Measurements from ENCODE around the gene TMEM59L. TPM values are rescaled to one million over a fixed set of nuclear protein-coding genes. Genes with fewer than 3 reads are reported as not detected.

The TMEM59L gene
- total RNA-seq, 1 donor from 2014 or later: not detected

GRCh38 chr19:18657590-18658365, 45.1 kb downstream of the TMEM59L start:
- DNase-seq (ENCODE audit: low read depth in 2 of 2): peak; percentile 65 to 82

DNA sequence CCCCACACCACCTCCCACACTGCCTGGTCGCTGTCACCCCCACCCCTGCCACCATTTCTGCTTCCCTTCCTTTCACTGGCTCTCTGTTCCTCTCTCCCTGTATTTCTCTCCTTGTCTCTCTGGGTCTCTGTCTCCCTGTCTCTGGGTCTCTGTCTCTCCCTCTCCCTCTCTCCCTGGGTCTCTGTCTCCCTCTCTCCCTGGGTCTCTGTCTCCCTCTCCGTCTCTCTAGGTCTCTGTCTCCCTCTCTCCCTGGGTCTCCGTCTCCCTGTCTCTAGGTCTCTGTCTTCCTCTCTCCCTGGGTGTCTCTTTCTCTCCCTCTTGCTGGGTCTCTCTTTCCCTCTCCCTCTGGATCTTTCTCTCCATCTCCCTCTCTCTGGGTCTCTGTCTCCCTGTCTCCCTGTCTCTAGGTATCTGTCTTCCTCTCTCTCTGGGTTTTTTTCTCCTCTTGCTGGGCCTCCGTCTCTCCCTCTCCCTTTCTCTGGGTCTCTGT, 45.7 kb downstream of the TMEM59L start:
- no peak for DNase-seq (ENCODE audit: low read depth in 2 of 2)

- DNase-seq (ENCODE audit: low read depth in 2 of 2): no peak
These were observed 46.8 kb downstream of the TMEM59L start for GRCh38 chr19:18659281-18660050.

DNA sequence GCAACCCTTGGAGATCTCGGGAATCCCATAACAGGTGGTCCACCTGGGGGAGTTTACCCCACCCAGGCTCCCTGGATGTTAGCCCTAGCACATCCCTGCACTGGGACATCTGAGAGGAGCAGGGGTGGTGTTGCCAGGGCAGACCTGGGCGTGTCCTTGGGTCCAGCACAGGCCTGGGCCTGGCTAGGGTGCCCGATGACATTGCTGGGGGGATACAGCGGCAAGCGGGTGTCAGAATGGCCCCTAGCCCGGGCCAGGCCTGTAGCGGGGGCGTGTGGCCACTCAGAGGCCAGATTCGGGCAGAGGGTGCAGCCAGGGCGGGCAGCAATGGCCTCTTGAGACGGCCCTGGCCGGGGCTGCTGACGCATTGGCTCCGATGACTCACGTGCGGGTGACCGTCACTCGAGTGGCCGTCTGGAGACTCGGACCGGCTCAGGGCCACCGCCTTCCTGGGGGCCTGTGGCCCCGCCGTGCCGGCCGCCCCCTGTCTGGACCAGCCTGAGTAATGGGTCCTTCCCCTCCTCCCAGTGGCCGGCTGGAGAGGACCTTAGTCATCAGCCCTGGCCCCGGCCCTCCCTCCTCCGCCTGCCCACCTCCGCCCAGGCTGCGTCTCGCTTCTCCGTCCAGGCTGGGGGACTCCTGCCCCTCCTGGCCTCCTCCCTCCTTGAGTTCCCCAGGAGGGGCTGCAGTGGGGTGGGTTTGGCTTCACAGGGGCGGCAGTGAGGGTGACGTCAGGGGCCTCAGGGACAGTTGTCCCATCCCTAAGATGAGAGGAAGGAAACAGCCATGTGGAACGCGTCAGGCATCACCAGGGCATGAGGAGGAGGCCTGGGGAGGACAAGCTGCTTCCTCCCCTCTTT, 47.6 kb downstream of the TMEM59L start:
- peak; percentile 28 to 76 for DNase-seq (ENCODE audit: low read depth in 2 of 2)

GRCh38 chr19:18660939-18661670, 48.4 kb downstream of the TMEM59L start:
- peak in 1 of 2 donors; percentile 57 for DNase-seq (ENCODE audit: low read depth in 2 of 2)

- DNase-seq (ENCODE audit: low read depth in 2 of 2): no peak
These were observed 50.5 kb downstream of the TMEM59L start for GRCh38 chr19:18662972-18663732.

GRCh38 chr19:18663940-18664530, 51.4 kb downstream of the TMEM59L start:
- DNase-seq (ENCODE audit: low read depth in 2 of 2): no peak

GRCh38 chr19:18665771-18666202, 53.1 kb downstream of the TMEM59L start:
- no peak for DNase-seq (ENCODE audit: low read depth in 2 of 2)

DNA sequence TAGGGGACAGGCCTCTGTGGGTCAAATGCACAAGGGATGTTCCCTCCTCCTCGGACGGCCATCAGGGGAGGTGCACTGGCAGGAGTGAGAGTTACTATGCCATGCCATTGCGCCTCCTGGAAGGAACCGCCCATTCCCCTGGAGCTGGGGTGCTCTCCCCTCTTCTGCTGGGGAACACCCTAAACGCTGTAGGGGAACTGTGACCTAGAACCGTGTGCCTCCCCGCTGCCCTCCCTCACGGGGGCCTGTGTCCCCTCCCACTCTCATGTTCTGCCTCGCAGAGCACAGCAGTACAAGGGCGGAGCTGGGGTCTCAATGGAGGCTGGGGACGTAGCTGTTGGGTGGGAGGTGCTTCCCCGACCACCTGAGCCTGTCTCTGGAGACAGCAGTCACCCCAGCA, 53.6 kb downstream of the TMEM59L start:
- no peak for DNase-seq (ENCODE audit: low read depth in 2 of 2)

- no peak for DNase-seq (ENCODE audit: low read depth in 2 of 2)
These were observed 54.1 kb downstream of the TMEM59L start for GRCh38 chr19:18666784-18667183.

DNA sequence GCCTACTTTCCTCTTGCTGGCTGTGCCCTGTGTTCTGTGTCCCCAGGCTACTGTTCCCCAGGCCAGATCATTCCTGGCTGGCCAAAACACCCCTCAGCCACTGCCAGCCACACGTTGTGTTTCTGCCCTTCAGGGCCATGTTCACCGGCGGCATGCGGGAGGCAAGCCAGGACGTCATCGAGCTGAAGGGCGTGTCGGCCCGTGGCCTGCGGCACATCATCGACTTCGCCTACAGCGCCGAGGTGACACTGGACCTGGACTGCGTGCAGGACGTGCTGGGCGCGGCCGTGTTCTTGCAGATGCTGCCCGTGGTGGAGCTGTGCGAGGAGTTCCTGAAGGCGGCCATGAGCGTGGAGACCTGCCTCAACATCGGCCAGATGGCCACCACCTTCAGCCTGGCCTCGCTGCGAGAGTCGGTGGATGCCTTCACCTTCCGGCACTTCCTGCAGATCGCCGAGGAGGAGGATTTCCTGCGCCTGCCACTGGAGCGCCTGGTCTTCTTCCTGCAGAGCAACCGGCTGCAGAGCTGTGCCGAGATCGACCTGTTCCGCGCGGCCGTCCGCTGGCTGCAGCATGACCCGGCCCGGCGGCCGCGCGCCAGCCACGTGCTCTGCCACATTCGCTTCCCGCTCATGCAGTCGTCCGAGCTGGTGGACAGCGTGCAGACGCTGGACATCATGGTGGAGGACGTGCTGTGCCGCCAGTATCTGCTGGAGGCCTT, 55.0 kb downstream of the TMEM59L start:
- no peak for DNase-seq (ENCODE audit: low read depth in 2 of 2)

DNA sequence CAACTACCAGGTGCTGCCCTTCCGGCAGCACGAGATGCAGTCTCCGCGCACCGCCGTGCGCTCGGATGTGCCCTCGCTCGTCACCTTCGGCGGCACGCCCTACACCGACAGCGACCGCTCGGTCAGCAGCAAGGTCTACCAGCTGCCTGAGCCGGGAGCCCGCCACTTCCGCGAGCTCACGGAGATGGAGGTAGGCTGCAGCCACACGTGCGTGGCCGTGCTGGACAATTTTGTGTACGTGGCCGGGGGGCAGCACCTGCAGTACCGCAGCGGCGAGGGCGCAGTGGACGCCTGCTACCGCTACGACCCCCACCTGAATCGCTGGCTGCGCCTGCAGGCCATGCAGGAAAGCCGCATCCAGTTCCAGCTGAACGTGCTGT, 55.6 kb downstream of the TMEM59L start:
- DNase-seq (ENCODE audit: low read depth in 2 of 2): no peak

GRCh38 chr19:18668744-18669523, 56.3 kb downstream of the TMEM59L start:
- no peak for DNase-seq (ENCODE audit: low read depth in 2 of 2)

DNA sequence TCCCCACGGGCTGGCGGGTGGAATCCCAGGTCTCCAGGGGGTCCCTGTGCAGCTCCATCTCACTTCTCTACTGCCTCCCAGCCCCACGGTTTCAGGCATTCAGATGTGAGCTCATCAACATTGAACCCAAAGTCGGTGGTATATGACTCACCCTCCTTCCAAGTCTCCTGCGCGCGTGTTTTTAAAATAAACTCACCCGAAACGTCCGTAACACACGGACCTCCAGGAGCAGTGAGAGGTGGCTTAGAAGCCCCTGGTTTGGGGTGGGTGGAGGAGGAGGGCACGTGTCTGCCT, 56.8 kb downstream of the TMEM59L start:
- no peak for DNase-seq (ENCODE audit: low read depth in 2 of 2)

GRCh38 chr19:18669883-18670282, 57.2 kb downstream of the TMEM59L start:
- no peak for DNase-seq (ENCODE audit: low read depth in 2 of 2)

DNA sequence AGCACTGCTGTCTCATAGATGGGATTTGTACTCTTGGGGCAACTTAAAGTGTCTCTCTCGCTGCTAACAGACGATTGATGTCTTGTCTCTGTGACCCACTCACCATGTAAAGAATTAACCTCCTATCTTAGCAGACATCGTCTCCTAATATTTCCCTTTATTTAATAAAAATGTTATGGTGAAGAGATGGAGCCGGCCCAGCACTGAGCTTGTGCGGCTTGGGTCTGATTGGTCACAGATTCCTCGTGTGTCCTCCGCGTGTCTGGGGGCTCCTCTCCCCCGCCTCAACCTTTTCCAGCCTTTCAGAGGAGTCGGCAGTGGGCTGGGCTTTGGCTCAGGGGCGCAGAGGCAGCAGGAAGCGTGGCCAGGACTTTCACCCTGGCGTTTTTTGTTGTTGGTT, 57.6 kb downstream of the TMEM59L start:
- no peak for DNase-seq (ENCODE audit: low read depth in 2 of 2)
